Nephron (organoid): ENCODE data around the gene LRIT2.

Experiments
- H3K27ac Mint-ChIP-seq, 3 experiments: 2 replicates each; pipeline ENCODE4 v1.8.0; 2020; ENCODE audit warnings: mixed read lengths in 3 of 3, mild to moderate bottlenecking in 2 of 3, moderate library complexity in 1 of 3
- H3K27me3 Mint-ChIP-seq: 2 replicates; pipeline ENCODE4 v1.8.0; 2021; ENCODE audit warnings: low read depth, mild to moderate bottlenecking, moderate library complexity, mixed read lengths
- H3K36me3 Mint-ChIP-seq: 2 replicates; pipeline ENCODE4 v1.8.0; 2020; ENCODE audit warnings: low read depth, mixed read lengths
- H3K4me1 Mint-ChIP-seq: 2 replicates; pipeline ENCODE4 v1.8.0; 2020; ENCODE audit warnings: mixed read lengths
- H3K4me3 Mint-ChIP-seq, 3 experiments: 2 replicates each; pipeline ENCODE4 v1.8.0; 2020; ENCODE audit warnings: mild to moderate bottlenecking in 3 of 3, mixed read lengths in 3 of 3, moderate library complexity in 2 of 3
- H3K9me3 Mint-ChIP-seq: 2 replicates; pipeline ENCODE4 v1.8.0; 2020; ENCODE audit warnings: mixed read lengths
- CTCF ChIP-seq, 3 experiments: fragments of 200-600 bp; sonication (generic); IDR thresholded peaks; one replicate each; pipeline ENCODE4 v1.5.0; 2021; ENCODE audit warnings: antibody characterized with exemption in 3 of 3; ENCODE audit not compliant: unreplicated experiment in 3 of 3

LRIT2 gene

GRCh38 chr10:84197643-84198042 lies 27.7 kb downstream of the LRIT2 start:
- no peak for TF ChIP-seq CTCF (IDR thresholded peaks at IDR 0.05; ENCODE audit: unreplicated experiment in 3 of 3)
- no peak overlapping the region for H3K4me3 Mint-ChIP-seq
- peaks cover 74% of the 10 kb centered on the region for H3K27me3 Mint-ChIP-seq

GRCh38 chr10:84196941-84197340 lies 28.4 kb downstream of the LRIT2 start:
- Mint-ChIP-seq H3K27me3 (peaks cover 77% of the 10 kb centered on the region), H3K9me3 (no peaks in the 10 kb centered on the region), H3K27ac (no peak overlapping the region)

More at GRCh38 chr10:84197643-84198042, 27.7 kb downstream of the LRIT2 start:
- Mint-ChIP-seq H3K36me3 (no peaks in the 10 kb centered on the region), H3K27ac (no peak overlapping the region), H3K9me3 (no peaks in the 10 kb centered on the region), H3K4me1 (no peaks in the 10 kb centered on the region)

GRCh38 chr10:84196083-84196482 lies 29.3 kb downstream of the LRIT2 start:
- no peak for TF ChIP-seq CTCF (IDR thresholded peaks at IDR 0.05; ENCODE audit: unreplicated experiment in 3 of 3)
- H3K36me3 Mint-ChIP-seq: no peaks in the 10 kb centered on the region
- H3K27me3 Mint-ChIP-seq: peaks cover 85% of the 10 kb centered on the region
- H3K27ac Mint-ChIP-seq: no peak overlapping the region
- H3K4me1 Mint-ChIP-seq: no peaks in the 10 kb centered on the region
- H3K9me3 Mint-ChIP-seq: no peaks in the 10 kb centered on the region
- H3K4me3 Mint-ChIP-seq: no peak overlapping the region

More at GRCh38 chr10:84196941-84197340, 28.4 kb downstream of the LRIT2 start:
- TF ChIP-seq CTCF (IDR thresholded peaks at IDR 0.05; ENCODE audit: unreplicated experiment in 3 of 3): no peak
- Mint-ChIP-seq H3K36me3 (no peaks in the 10 kb centered on the region), H3K4me1 (no peaks in the 10 kb centered on the region), H3K4me3 (no peak overlapping the region)

GRCh38 chr10:84195044-84195830 lies 30.1 kb downstream of the LRIT2 start:
- H3K4me3 Mint-ChIP-seq: peak overlapping the region; percentile 32 to 62 (median 60)
- H3K4me1 Mint-ChIP-seq: no peaks in the 10 kb centered on the region
- no peaks in the 10 kb centered on the region for H3K9me3 Mint-ChIP-seq
- H3K36me3 Mint-ChIP-seq: no peaks in the 10 kb centered on the region
- no peak overlapping the region for H3K27ac Mint-ChIP-seq
- peaks cover 89% of the 10 kb centered on the region for H3K27me3 Mint-ChIP-seq
- TF ChIP-seq CTCF (IDR thresholded peaks at IDR 0.05; ENCODE audit: unreplicated experiment in 3 of 3): no peak

- Mint-ChIP-seq H3K27ac (no peak within 1 kb of the TSS), H3K4me1 (no peaks in the 10 kb centered on the region), H3K27me3 (peaks cover 91% of the 10 kb centered on the region), H3K36me3 (no peaks in the 10 kb centered on the region), H3K9me3 (no peaks in the 10 kb centered on the region), H3K4me3 (peak within 1 kb of the TSS; percentile 53 to 68 (median 62))
- no peak for TF ChIP-seq CTCF (IDR thresholded peaks at IDR 0.05; ENCODE audit: unreplicated experiment in 3 of 3)
Observed at GRCh38 chr10:84194424-84195043, 30.8 kb downstream of the LRIT2 start, which contains the start of gene CDHR1. CDHR1 (plus strand) TSS chr10:84194537; CDS start chr10:84194761, 224 bp downstream.
